SK-N-SH treated with all-trans-retinoic acid at 6 μM for 48 hours (cell line): Measurements from ENCODE around the gene DPYSL4.

Source experiments
- ARNTL ChIP-seq: fragments of 450-650 bp; formaldehyde crosslinking; IDR thresholded peaks from 2 replicates; pipeline ENCODE4 v1.5.0; 2020; ENCODE audit warnings: low read depth, mild to moderate bottlenecking, moderate library complexity, borderline replicate concordance
- BACH2 ChIP-seq: fragments of 250-450 bp; sonication (Bioruptor Pico); IDR thresholded peaks from 2 replicates; pipeline ENCODE4 v1.9.0; 2021; ENCODE audit warnings: mild to moderate bottlenecking, borderline replicate concordance
- GLIS3 ChIP-seq: fragments of 250-450 bp; sonication (Bioruptor Pico); IDR thresholded peaks from 2 replicates; pipeline ENCODE4 v1.5.0; 2020; ENCODE audit warnings: mild to moderate bottlenecking, moderate library complexity
- ISL1 ChIP-seq: fragments of 250-450 bp; sonication (Bioruptor Pico); IDR thresholded peaks from 2 replicates; pipeline ENCODE4 v2.1.2; 2022; ENCODE audit warnings: mild to moderate bottlenecking, moderate library complexity
- OSR1 ChIP-seq: fragments of 250-450 bp; sonication (Bioruptor Pico); IDR thresholded peaks from 2 replicates; pipeline ENCODE4 v1.8.0; 2022; ENCODE audit warnings: moderate library complexity, mild to moderate bottlenecking, inconsistent platforms
- POU6F1 ChIP-seq: fragments of 250-450 bp; sonication (Bioruptor Pico); IDR thresholded peaks from 2 replicates; pipeline ENCODE4 v1.8.0; 2021; ENCODE audit warnings: low read depth, mild to moderate bottlenecking, moderate library complexity, borderline replicate concordance
- TCF4 ChIP-seq: fragments of 250-450 bp; sonication (Bioruptor Pico); IDR thresholded peaks from 2 replicates; pipeline ENCODE4 v1.8.0; 2021; ENCODE audit warnings: mild to moderate bottlenecking, moderate library complexity, borderline replicate concordance
- ZFP3 ChIP-seq: fragments of 250-450 bp; sonication (Bioruptor Pico); IDR thresholded peaks from 2 replicates; pipeline ENCODE4 v1.5.0; 2020; ENCODE audit warnings: mild to moderate bottlenecking, moderate library complexity
- TF ChIP-seq, protein P1 (sequence below): fragments of 250-450 bp; sonication (Bioruptor Pico); IDR thresholded peaks from 2 replicates; pipeline ENCODE4 v1.8.0; 2020; ENCODE audit warnings: mild to moderate bottlenecking, moderate library complexity, borderline replicate concordance

- TF ChIP-seq GLIS3 (CRISPR knock-in tag), result no peak
- no peak for TF ChIP-seq ARNTL
- TF ChIP-seq POU6F1, result no peak
- TF ChIP-seq BACH2, result no peak
- TF ChIP-seq, protein P1, sequence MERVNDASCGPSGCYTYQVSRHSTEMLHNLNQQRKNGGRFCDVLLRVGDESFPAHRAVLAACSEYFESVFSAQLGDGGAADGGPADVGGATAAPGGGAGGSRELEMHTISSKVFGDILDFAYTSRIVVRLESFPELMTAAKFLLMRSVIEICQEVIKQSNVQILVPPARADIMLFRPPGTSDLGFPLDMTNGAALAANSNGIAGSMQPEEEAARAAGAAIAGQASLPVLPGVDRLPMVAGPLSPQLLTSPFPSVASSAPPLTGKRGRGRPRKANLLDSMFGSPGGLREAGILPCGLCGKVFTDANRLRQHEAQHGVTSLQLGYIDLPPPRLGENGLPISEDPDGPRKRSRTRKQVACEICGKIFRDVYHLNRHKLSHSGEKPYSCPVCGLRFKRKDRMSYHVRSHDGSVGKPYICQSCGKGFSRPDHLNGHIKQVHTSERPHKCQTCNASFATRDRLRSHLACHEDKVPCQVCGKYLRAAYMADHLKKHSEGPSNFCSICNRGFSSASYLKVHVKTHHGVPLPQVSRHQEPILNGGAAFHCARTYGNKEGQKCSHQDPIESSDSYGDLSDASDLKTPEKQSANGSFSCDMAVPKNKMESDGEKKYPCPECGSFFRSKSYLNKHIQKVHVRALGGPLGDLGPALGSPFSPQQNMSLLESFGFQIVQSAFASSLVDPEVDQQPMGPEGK, result no peak
- TF ChIP-seq TCF4 (CRISPR knock-in tag), result no peak
- no peak for TF ChIP-seq OSR1 (CRISPR knock-in tag)
- TF ChIP-seq ZFP3 (CRISPR knock-in tag), result no peak
- no peak for TF ChIP-seq ISL1 (CRISPR knock-in tag)
Measured at GRCh38 chr10:132198381-132199181, 11.8 kb downstream of the DPYSL4 start.
